ENCODE measurements around the gene ZSCAN22.

Gene ZSCAN22

GRCh38 chr19:58380662-58381459 is 54.1 kb downstream of the ZSCAN22 start, which contains the start of gene ZNF837:
Gene ZNF837, minus strand, starts transcription at chr19:58381030. Its CDS starts 11,698 bp downstream, at chr19:58369332.
- TF ChIP-seq CTCF (IDR thresholded peaks at IDR 0.05; ENCODE audit: low read length) (no peak), EZH2 (optimal IDR thresholded peaks at IDR 0.05; ENCODE audit: low read depth, low read length) (no peak), EZH2phosphoT487 (IDR thresholded peaks at IDR 0.05; ENCODE audit: low read length) (no peak)
- H2AFZ ChIP-seq (ENCODE audit: low read length): peak within 1 kb of the TSS; percentile 96
- peak within 1 kb of the TSS; percentile 71; the same call in 1 of the 2 replicates for H3K27ac ChIP-seq (ENCODE audit: low read length)
- H3K9ac ChIP-seq (ENCODE audit: low read length): peak within 1 kb of the TSS; percentile 82
- H3F3A ChIP-seq (ENCODE audit: insufficient read depth, low read length): no peaks in the 10 kb centered on the region
- peak within 1 kb of the TSS; percentile 96 for H3K4me2 ChIP-seq (ENCODE audit: low read depth, low read length)
- peak within 1 kb of the TSS; percentile 76 for H3K4me3 ChIP-seq (ENCODE audit: low read length)
- H3K9me3 ChIP-seq (replicated peaks; ENCODE audit: insufficient read depth, low read length): no peaks in the 10 kb centered on the region
- no peaks in the 10 kb centered on the region for H3K79me2 ChIP-seq (ENCODE audit: low read length)
- no peaks in the 10 kb centered on the region for H4K20me1 ChIP-seq (ENCODE audit: insufficient read depth, low read length)
- H3K27me3 ChIP-seq (replicated peaks; ENCODE audit: insufficient read depth, low read length): no peaks in the 10 kb centered on the region
- no peaks in the 10 kb centered on the region for H3K36me3 ChIP-seq (replicated peaks; ENCODE audit: insufficient read depth, low read length)
- H3K4me1 ChIP-seq (ENCODE audit: low read length): 0 out of 2 replicates have a peak, but pooled peaks cover 6% of the 10 kb centered on the region
- no peaks in the 10 kb centered on the region for H3K9me2 ChIP-seq (replicated peaks; ENCODE audit: insufficient read depth, low read length)
- peak; percentile 100 for DNase-seq

- no peaks in the 10 kb centered on the region for H3K9me2 ChIP-seq (replicated peaks; ENCODE audit: insufficient read depth, low read length)
- H3K4me2 ChIP-seq (ENCODE audit: low read depth, low read length): peak overlapping the region; percentile 61; the same call in 1 of the 2 replicates
- H4K20me1 ChIP-seq (ENCODE audit: insufficient read depth, low read length): no peaks in the 10 kb centered on the region
- peaks cover 3% of the 10 kb centered on the region; the same call in 1 of the 2 replicates for H3F3A ChIP-seq (ENCODE audit: insufficient read depth, low read length)
- H3K79me2 ChIP-seq (ENCODE audit: low read length): no peaks in the 10 kb centered on the region
- TF ChIP-seq EZH2 (optimal IDR thresholded peaks at IDR 0.05; ENCODE audit: low read depth, low read length): no peak
- no peak for TF ChIP-seq CTCF (IDR thresholded peaks at IDR 0.05; ENCODE audit: low read length)
- no peak for TF ChIP-seq EZH2phosphoT487 (IDR thresholded peaks at IDR 0.05; ENCODE audit: low read length)
- H3K36me3 ChIP-seq (replicated peaks; ENCODE audit: insufficient read depth, low read length): no peaks in the 10 kb centered on the region
- H2AFZ ChIP-seq (ENCODE audit: low read length): 0 out of 2 replicates have a peak overlapping the region, but pooled peaks have one; percentile 17
- no peaks in the 10 kb centered on the region for H3K9me3 ChIP-seq (replicated peaks; ENCODE audit: insufficient read depth, low read length)
- no peaks in the 10 kb centered on the region for H3K27me3 ChIP-seq (replicated peaks; ENCODE audit: insufficient read depth, low read length)
- H3K9ac ChIP-seq (ENCODE audit: low read length): peak overlapping the region; percentile 62
- DNase-seq: no peak
- H3K27ac ChIP-seq (ENCODE audit: low read length): peak overlapping the region; percentile 50; the same call in 1 of the 2 replicates
- H3K4me3 ChIP-seq (ENCODE audit: low read length): peak overlapping the region; percentile 56
- H3K4me1 ChIP-seq (ENCODE audit: low read length): 0 out of 2 replicates have a peak, but pooled peaks cover 6% of the 10 kb centered on the region
Measured at GRCh38 chr19:58381460-58382212, 54.8 kb downstream of the ZSCAN22 start.

- H2AFZ ChIP-seq (ENCODE audit: low read length): no peak overlapping the region
- no peak overlapping the region for H3K27ac ChIP-seq (ENCODE audit: low read length)
- no peak for DNase-seq
- no peaks in the 10 kb centered on the region for H3K9me3 ChIP-seq (replicated peaks; ENCODE audit: insufficient read depth, low read length)
- H3F3A ChIP-seq (ENCODE audit: insufficient read depth, low read length): peaks cover 3% of the 10 kb centered on the region; the same call in 1 of the 2 replicates
- TF ChIP-seq EZH2 (optimal IDR thresholded peaks at IDR 0.05; ENCODE audit: low read depth, low read length) (no peak), CTCF (IDR thresholded peaks at IDR 0.05; ENCODE audit: low read length) (no peak), EZH2phosphoT487 (IDR thresholded peaks at IDR 0.05; ENCODE audit: low read length) (no peak)
- no peaks in the 10 kb centered on the region for H3K27me3 ChIP-seq (replicated peaks; ENCODE audit: insufficient read depth, low read length)
- H3K9me2 ChIP-seq (replicated peaks; ENCODE audit: insufficient read depth, low read length): no peaks in the 10 kb centered on the region
- 0 out of 2 replicates have a peak, but pooled peaks cover 10% of the 10 kb centered on the region for H3K4me1 ChIP-seq (ENCODE audit: low read length)
- H3K9ac ChIP-seq (ENCODE audit: low read length): no peak overlapping the region
- H3K4me2 ChIP-seq (ENCODE audit: low read depth, low read length): no peak overlapping the region
- no peak overlapping the region for H3K4me3 ChIP-seq (ENCODE audit: low read length)
- H4K20me1 ChIP-seq (ENCODE audit: insufficient read depth, low read length): no peaks in the 10 kb centered on the region
- H3K79me2 ChIP-seq (ENCODE audit: low read length): peaks cover 10% of the 10 kb centered on the region
- H3K36me3 ChIP-seq (replicated peaks; ENCODE audit: insufficient read depth, low read length): peaks cover 3% of the 10 kb centered on the region; the same call in 1 of the 2 replicates
Measured at GRCh38 chr19:58382997-58383603, 56.3 kb downstream of the ZSCAN22 start.
